GM21423 (cell line): ENCODE measurements around the gene AGAP2.

Experiments used
- ATAC-seq: cut with Tn5 transposase; IDR thresholded peaks from one replicate; pipeline ENCODE4 v1.9.1; 2021; ENCODE audit warnings: mild to moderate bottlenecking, moderate library complexity; ENCODE audit not compliant: unreplicated experiment

AGAP2 gene

GRCh38 chr12:57767876-57768275, 29.3 kb upstream of the AGAP2 start:
- no peak for ATAC-seq

- ATAC-seq: no peak
These were observed 28.8 kb upstream of the AGAP2 start for GRCh38 chr12:57767305-57767698.

GRCh38 chr12:57766464-57767304, 28.1 kb upstream of the AGAP2 start, which contains the start of gene CYP27B1:
CYP27B1 (minus strand) TSS chr12:57767078; CDS start chr12:57767041, 37 bp downstream.
- no peak for ATAC-seq

- no peak for ATAC-seq
These were observed 27.3 kb upstream of the AGAP2 start for GRCh38 chr12:57765698-57766463.

GRCh38 chr12:57765003-57765697, 26.6 kb upstream of the AGAP2 start:
- ATAC-seq: no peak

- ATAC-seq: no peak
These were observed 26.1 kb upstream of the AGAP2 start for GRCh38 chr12:57764662-57765002.

- ATAC-seq: no peak
These were observed 25.5 kb upstream of the AGAP2 start for GRCh38 chr12:57763881-57764661.

- no peak for ATAC-seq
These were observed 23.9 kb upstream of the AGAP2 start for GRCh38 chr12:57762463-57762862.

- no peak for ATAC-seq
These were observed 23.0 kb upstream of the AGAP2 start for GRCh38 chr12:57761391-57761998.

GRCh38 chr12:57760347-57760982, 21.9 kb upstream of the AGAP2 start:
- no peak for ATAC-seq

GRCh38 chr12:57759360-57759980, 20.9 kb upstream of the AGAP2 start:
- no peak for ATAC-seq

GRCh38 chr12:57758552-57759359, 20.2 kb upstream of the AGAP2 start:
- no peak for ATAC-seq

GRCh38 chr12:57757771-57758170, 19.2 kb upstream of the AGAP2 start:
- no peak for ATAC-seq

- no peak for ATAC-seq
These were observed 18.1 kb upstream of the AGAP2 start for GRCh38 chr12:57756406-57757341.

- no peak for ATAC-seq
These were observed 17.2 kb upstream of the AGAP2 start for GRCh38 chr12:57755454-57756372.

- ATAC-seq: no peak
These were observed 16.6 kb upstream of the AGAP2 start for GRCh38 chr12:57755194-57755453.
